ENCODE measurements around the gene SMARCD1. TPM values are rescaled to one million over a fixed set of nuclear protein-coding genes. Genes with fewer than 3 reads are reported as not detected.
"Not testable (repeated sequence)": the region's sequence is repeated elsewhere in the genome, so short reads cannot be mapped to it uniquely, and the experiment has no call there.

Gene SMARCD1
- total RNA-seq, 1 experiment from 2014 or later = 152 TPM

- CTCF ChIA-PET = interaction anchor here (2.8 kb wide), 1 partner anchor 27 kb away, joined by 19 read pairs; the partner anchor contains the start of gene COX14
- peaks cover 5% of the 10 kb centered on the region for H3K4me1 ChIP-seq (ENCODE audit: insufficient read depth, low read length, poor library complexity, severe bottlenecking)
- no peak overlapping the region for H3K4me3 ChIP-seq (ENCODE audit: low read depth, low read length, poor library complexity, severe bottlenecking)
- no peaks in the 10 kb centered on the region for H3K9me3 ChIP-seq (ENCODE audit: low read depth, low read length, poor library complexity, severe bottlenecking)
- no TSS peak for BruUV-seq (replicated peaks)
- H3K36me3 ChIP-seq (ENCODE audit: insufficient read depth, low read length, poor library complexity, severe bottlenecking) = peaks cover 14% of the 10 kb centered on the region
- intact Hi-C loops (cut with micrococcal nuclease; ENCODE audit: unreplicated experiment) = no loop called here
- POLR2A ChIA-PET (ENCODE audit: low non-redundant PET) = no interaction called here
- TF ChIP-seq CTCF (conservative IDR thresholded peaks at IDR 0.05; ENCODE audit: low read depth, low read length) (no peak), EZH2 (IDR thresholded peaks at IDR 0.05; ENCODE audit: borderline replicate concordance, low read depth, low read length, poor library complexity, severe bottlenecking) (no peak)
- DNase-seq (ENCODE audit: low spot score) = no peak
- no peaks in the 10 kb centered on the region for H3K27me3 ChIP-seq (replicated peaks; ENCODE audit: insufficient read depth, low read depth, low read length, poor library complexity)
- no peak overlapping the region for H3K27ac ChIP-seq (ENCODE audit: low read depth, low read length, poor library complexity, severe bottlenecking)
Measured at GRCh38 chr12:50083301-50083700, 1.8 kb upstream of the SMARCD1 start.

GRCh38 chr12:50084409-50084774 lies 750 bp upstream of the SMARCD1 start:
- H3K4me1 ChIP-seq (ENCODE audit: insufficient read depth, low read length, poor library complexity, severe bottlenecking); H3K9me3 ChIP-seq (ENCODE audit: low read depth, low read length, poor library complexity, severe bottlenecking); DNase-seq (ENCODE audit: low spot score); BruUV-seq (replicated peaks); H3K27me3 ChIP-seq (replicated peaks; ENCODE audit: insufficient read depth, low read depth, low read length, poor library complexity): not testable (repeated sequence)
- Histone ChIP-seq H3K36me3 (ENCODE audit: insufficient read depth, low read length, poor library complexity, severe bottlenecking) (peaks cover 25% of the 10 kb centered on the region), H3K4me3 (ENCODE audit: low read depth, low read length, poor library complexity, severe bottlenecking) (peak overlapping the region; percentile 76), H3K27ac (ENCODE audit: low read depth, low read length, poor library complexity, severe bottlenecking) (peak overlapping the region; percentile 90)
- ChIA-PET CTCF (interaction anchor here (0.5 to 2.8 kb wide), 14 partner anchors 10 to 230 kb away, joined by 3 to 19 read pairs (median 4); partner anchors contain the start of genes COX14 and GPD1), POLR2A (ENCODE audit: low non-redundant PET) (interaction anchor here (0.6 to 0.7 kb wide), 8 partner anchors 18 to 664 kb away, joined by 3 to 19 read pairs (median 6); partner anchors contain the start of gene GPD1)
- intact Hi-C loops (cut with micrococcal nuclease; ENCODE audit: unreplicated experiment) = loop anchor here (2.0 kb wide), 1 partner anchor 82 kb away; the partner anchor contains the start of gene CERS5

GRCh38 chr12:50085615-50086072 lies 502 bp downstream of the SMARCD1 start:
- no peak for TF ChIP-seq EZH2 (IDR thresholded peaks at IDR 0.05; ENCODE audit: borderline replicate concordance, low read depth, low read length, poor library complexity, severe bottlenecking)
- TF ChIP-seq CTCF (conservative IDR thresholded peaks at IDR 0.05; ENCODE audit: low read depth, low read length) = no peak
- peak overlapping the region; percentile 90 for H3K27ac ChIP-seq (ENCODE audit: low read depth, low read length, poor library complexity, severe bottlenecking)
- intact Hi-C loops (cut with micrococcal nuclease; ENCODE audit: unreplicated experiment) = loop anchor here (2.0 kb wide), 1 partner anchor 81 kb away; the partner anchor contains the start of gene CERS5
- H3K4me3 ChIP-seq (ENCODE audit: low read depth, low read length, poor library complexity, severe bottlenecking) = peak overlapping the region; percentile 76
- POLR2A ChIA-PET (ENCODE audit: low non-redundant PET) = interaction anchor here (0.6 kb wide), 1 partner anchor 56 kb away, joined by 3 read pairs; no protein-coding TSS in a partner anchor
- H3K36me3 ChIP-seq (ENCODE audit: insufficient read depth, low read length, poor library complexity, severe bottlenecking) = peaks cover 37% of the 10 kb centered on the region
- CTCF ChIA-PET = interaction anchor here (1.0 to 2.8 kb wide), 5 partner anchors 15 to 47 kb away, joined by 3 to 19 read pairs (median 4); partner anchors contain the start of gene COX14
- H3K4me1 ChIP-seq (ENCODE audit: insufficient read depth, low read length, poor library complexity, severe bottlenecking) = peaks cover 5% of the 10 kb centered on the region
- no peaks in the 10 kb centered on the region for H3K27me3 ChIP-seq (replicated peaks; ENCODE audit: insufficient read depth, low read depth, low read length, poor library complexity)
- BruUV-seq (replicated peaks) = no TSS peak
- no peaks in the 10 kb centered on the region for H3K9me3 ChIP-seq (ENCODE audit: low read depth, low read length, poor library complexity, severe bottlenecking)
- DNase-seq (ENCODE audit: low spot score) = no peak

- intact Hi-C loops (cut with micrococcal nuclease; ENCODE audit: unreplicated experiment) = no loop called here
- ChIA-PET POLR2A (ENCODE audit: low non-redundant PET) (no interaction called here), CTCF (no interaction called here)
- no peaks in the 10 kb centered on the region for H3K27me3 ChIP-seq (replicated peaks; ENCODE audit: insufficient read depth, low read depth, low read length, poor library complexity)
- DNase-seq (ENCODE audit: low spot score) = no peak
- H3K4me1 ChIP-seq (ENCODE audit: insufficient read depth, low read length, poor library complexity, severe bottlenecking) = peaks cover 5% of the 10 kb centered on the region
- TF ChIP-seq EZH2 (IDR thresholded peaks at IDR 0.05; ENCODE audit: borderline replicate concordance, low read depth, low read length, poor library complexity, severe bottlenecking) (no peak), CTCF (conservative IDR thresholded peaks at IDR 0.05; ENCODE audit: low read depth, low read length) (no peak)
- H3K9me3 ChIP-seq (ENCODE audit: low read depth, low read length, poor library complexity, severe bottlenecking) = no peaks in the 10 kb centered on the region
- BruUV-seq (replicated peaks) = no TSS peak
- peak overlapping the region; percentile 90 for H3K27ac ChIP-seq (ENCODE audit: low read depth, low read length, poor library complexity, severe bottlenecking)
- H3K36me3 ChIP-seq (ENCODE audit: insufficient read depth, low read length, poor library complexity, severe bottlenecking) = peaks cover 42% of the 10 kb centered on the region
- peak overlapping the region; percentile 76 for H3K4me3 ChIP-seq (ENCODE audit: low read depth, low read length, poor library complexity, severe bottlenecking)
Measured at GRCh38 chr12:50086148-50086547, 1.0 kb downstream of the SMARCD1 start.

Data from A673 (cell line).